K562 (cell line): ENCODE data around the gene SLAMF7. TPM values are rescaled to one million over a fixed set of nuclear protein-coding genes. Genes with fewer than 3 reads are reported as not detected.
A peak's percentile ranks its signal among the peaks of the same experiment; 100 is the strongest.

Experiments used
- ATAC-seq: fragments of 200-7000 bp; cut with Tn5 transposase; 3 replicates; pipeline ENCODE4 v1.9.1; 2020; ENCODE audit warnings: moderate library complexity
- BruUV-seq: library from RNA; stranded (reverse); fragments of 400-500 nt; replicated peaks from 2 replicates; lab custom pipeline; 2021; lab: Mats Ljungman, UMichigan
- CTCF ChIA-PET: fragments of 300-600 bp; formaldehyde crosslinking; extraction: SDS; loops from one replicate; lab custom pipeline; 2021; ENCODE audit warnings: low intra/inter-chr PET ratio; lab: Yijun Ruan, JAX
- POLR2A ChIA-PET: fragments of 300-600, 350-650 bp; sonication (Branson Sonifier 250); formaldehyde crosslinking; extraction: SDS; loops from one replicate; lab custom pipeline; 2021; ENCODE audit warnings: antibody characterized with exemption, inconsistent platforms; lab: Yijun Ruan, JAX
- DNase-seq, 4 experiments: peaks; one replicate each; pipeline versions ENCODE4 v3.0.0 to v3.0.0-alpha.2; 2011 to 2018; ENCODE audit warnings: low spot score in 3 of 4, mixed read lengths in 3 of 4; ENCODE audit errors: extremely low read depth in 1 of 4
- FAIRE-seq: peaks from 2 replicates; lab custom pipeline; 2011; peaks lifted over from hg19 to GRCh38; lab: Jason Lieb, UNC
- H2AFZ ChIP-seq: 2 replicates; pipeline ENCODE4 v1.6.0; 2011; ENCODE audit warnings: low read depth, low read length, control low read depth, inconsistent platforms
- H3K27ac ChIP-seq: fragments of 200-600 bp; 3 replicates; pipeline ENCODE4 v1.8.0; 2011; ENCODE audit warnings: low read depth, mild to moderate bottlenecking, control low read depth, inconsistent platforms, low read length, moderate library complexity, mixed read lengths; ENCODE audit errors: extremely low read depth
- H3K27me3 ChIP-seq, 2 experiments: fragments of 300-600 bp in 1 of 2; 2 replicates in 1 of 2; 3 replicates in 1 of 2; pipeline versions ENCODE4 v1.6.0 to v1.8.0; 2011; ENCODE audit warnings: inconsistent platforms in 2 of 2, low read length in 2 of 2, mild to moderate bottlenecking in 1 of 2, mixed read lengths in 1 of 2, moderate library complexity in 1 of 2; ENCODE audit not compliant: control insufficient read depth in 2 of 2, insufficient read depth in 2 of 2
- H3K36me3 ChIP-seq: fragments of 300-600 bp; 3 replicates; pipeline ENCODE4 v1.8.0; 2011; ENCODE audit warnings: mild to moderate bottlenecking, low read length, inconsistent platforms; ENCODE audit not compliant: control insufficient read depth, insufficient read depth
- H3K4me1 ChIP-seq, 2 experiments: fragments of 200-600 bp in 1 of 2; replicated peaks in 1 of 2; 2 replicates in 1 of 2; 3 replicates in 1 of 2; pipeline versions ENCODE4 v1.5.1 to v1.8.0; 2011; ENCODE audit warnings: inconsistent platforms in 2 of 2, low read length in 2 of 2, mild to moderate bottlenecking in 1 of 2, mixed read lengths in 1 of 2, moderate library complexity in 1 of 2; ENCODE audit not compliant: control insufficient read depth in 2 of 2, insufficient read depth in 2 of 2
- H3K4me2 ChIP-seq: 2 replicates; pipeline ENCODE4 v1.6.1; 2011; ENCODE audit warnings: low read length, control low read depth, inconsistent platforms, mixed read lengths; ENCODE audit not compliant: insufficient read depth
- H3K4me3 ChIP-seq: fragments of 200-600 bp; sonication (generic), shearing (Covaris generic); 2 replicates; pipeline ENCODE4 v1.5.1; 2016; ENCODE audit warnings: control low read depth, inconsistent platforms
- H3K79me2 ChIP-seq: fragments of 200-600 bp; 3 replicates; pipeline ENCODE4 v1.8.0; 2011; ENCODE audit warnings: low read length, inconsistent platforms; ENCODE audit not compliant: control insufficient read depth, insufficient read depth
- H3K9ac ChIP-seq, 2 experiments: 2 replicates each; pipeline versions ENCODE4 v1.6.0 to v1.6.1; 2011; ENCODE audit warnings: low read depth in 2 of 2, low read length in 2 of 2, control low read depth in 1 of 2, inconsistent platforms in 1 of 2, mild to moderate bottlenecking in 1 of 2, mixed read lengths in 1 of 2; ENCODE audit not compliant: insufficient read depth in 1 of 2
- H3K9me1 ChIP-seq: one replicate; pipeline ENCODE4 v1.6.0; 2011; ENCODE audit warnings: inconsistent platforms, mild to moderate bottlenecking, low read length, moderate library complexity; ENCODE audit not compliant: control insufficient read depth, insufficient read depth
- H3K9me3 ChIP-seq: replicated peaks from 2 replicates; pipeline ENCODE4 v1.5.1; 2011; ENCODE audit warnings: low read depth, low read length, inconsistent platforms; ENCODE audit not compliant: control insufficient read depth, insufficient read depth
- H4K20me1 ChIP-seq: replicated peaks from 2 replicates; pipeline ENCODE4 v1.6.1; 2011; ENCODE audit warnings: low read length, inconsistent platforms, mixed read lengths; ENCODE audit not compliant: control insufficient read depth, insufficient read depth
- ADNP ChIP-seq: fragments of 200-800 bp; sonication (Bioruptor generic); IDR thresholded peaks from 2 replicates; pipeline ENCODE4 v1.6.1; 2016; ENCODE audit warnings: missing genetic modification characterization, missing compliant biosample characterization
- BCOR ChIP-seq: fragments of 450-650 bp; IDR thresholded peaks from 2 replicates; pipeline ENCODE4 v1.6.1; 2016
- CHD4 ChIP-seq: fragments of 200-600 bp; sonication (generic); IDR thresholded peaks from 3 replicates; pipeline ENCODE4 v1.6.1; 2012; ENCODE audit warnings: low read depth, mild to moderate bottlenecking, mixed read lengths, low read length, inconsistent platforms; ENCODE audit not compliant: insufficient read depth, insufficient replicate concordance, poor library complexity, severe bottlenecking
- HDAC2 ChIP-seq: fragments of 450-650 bp; IDR thresholded peaks from 2 replicates; pipeline ENCODE4 v1.6.1; 2016; ENCODE audit warnings: mild to moderate bottlenecking
- KDM1A ChIP-seq, 2 experiments: fragments of 450-650 bp; IDR thresholded peaks; 2 replicates each; pipeline ENCODE4 v1.6.1; 2016; ENCODE audit warnings: mild to moderate bottlenecking in 2 of 2
- PRPF4 ChIP-seq: fragments of 200-400 bp; formaldehyde crosslinking; IDR thresholded peaks from one replicate; pipeline ENCODE4 v1.6.1; 2017; ENCODE audit warnings: low read length, low read depth, mild to moderate bottlenecking; ENCODE audit not compliant: insufficient read depth, poor library complexity, severe bottlenecking
- RBM25 ChIP-seq: fragments of 200-400 bp; formaldehyde crosslinking; IDR thresholded peaks from 2 replicates; pipeline ENCODE4 v1.6.1; 2018; ENCODE audit warnings: low read length, low read depth, moderate library complexity; ENCODE audit not compliant: severe bottlenecking
- RCOR1 ChIP-seq, 2 experiments: IDR thresholded peaks; 2 replicates each; pipeline ENCODE4 v1.6.1; 2012; ENCODE audit warnings: low read depth in 2 of 2, low read length in 2 of 2, borderline replicate concordance in 1 of 2, improper control_type of control experiment in 1 of 2
- SAFB2 ChIP-seq: fragments of 200-400 bp; formaldehyde crosslinking; IDR thresholded peaks from 2 replicates; pipeline ENCODE4 v1.6.1; 2018; ENCODE audit warnings: borderline replicate concordance, low read length, low read depth, moderate library complexity; ENCODE audit not compliant: severe bottlenecking
- SMARCA5 ChIP-seq: fragments of 450-650 bp; IDR thresholded peaks from 2 replicates; pipeline ENCODE4 v1.6.1; 2016
- SREBF1 ChIP-seq: fragments of 150-350 bp; IDR thresholded peaks from 2 replicates; pipeline ENCODE4 v1.6.1; 2014; ENCODE audit warnings: antibody characterized with exemption, low read depth, low read length, borderline replicate concordance
- ZBTB12 ChIP-seq: fragments of 250-450 bp; sonication (Bioruptor Pico); IDR thresholded peaks from 2 replicates; pipeline ENCODE4 v1.4.0; 2020
- ZKSCAN1 ChIP-seq: fragments of 150-350 bp; IDR thresholded peaks from 2 replicates; pipeline ENCODE4 v1.6.1; 2016; ENCODE audit warnings: low read depth, low read length
- WGBS: fragments of 100-300 bp; shearing (Covaris generic); methylation state at CpG from one replicate; pipeline ENCODE4 v1.1.6; 2016; ENCODE audit warnings: low coverage, mixed read lengths; ENCODE audit not compliant: insufficient coverage; ENCODE audit errors: missing lambda C conversion rate; 5-methylcytosine and 5-hydroxymethylcytosine counted together
- in situ Hi-C: fragments of 300-500 bp; cut with MboI; formaldehyde crosslinking; loops from 4 replicates; pipeline ENCODE4 v1.15.0; 2018; ENCODE audit warnings: inconsistent platforms, mixed read lengths
- intact Hi-C: fragments of 100-400 bp; cut with micrococcal nuclease; formaldehyde crosslinking; loops from 2 replicates; pipeline ENCODE4 v1.14.2; 2022
- polyA plus RNA-seq, 8 experiments: library from polyadenylated mRNA; depleted of rRNA in 4 of 8; stranded (reverse) in 5 of 8; unstranded in 3 of 8; fragments of >200 nt; fragmentation: Nextera tagmentation in 2 of 8; fragmentation: Illumina TruSeq in 1 of 8; extraction: Ambion mirVana in 2 of 8; extraction: Trizol in 1 of 8; gene quantifications; 2 replicates each; pipeline versions ENCODE4 v1.2.1 to v1.2.3, GENCODE V29; 2011 to 2014; ENCODE audit warnings: inconsistent platforms in 1 of 8, missing spikeins in 1 of 8
- total RNA-seq, 7 experiments: library from RNA; depleted of rRNA in 6 of 7; stranded (reverse); fragments of >200 nt in 6 of 7; fragmentation: Illumina TruSeq in 2 of 7; extraction: Trizol in 2 of 7; gene quantifications; 2 replicates each; pipeline versions ENCODE4 v1.2.1 to v1.2.3, GENCODE V29; 2011 to 2021; ENCODE audit warnings: low replicate concordance in 1 of 7

SLAMF7 gene
- total and polyA plus RNA-seq, 9 of the 15 experiments (the other 6 are each of a cell fraction or from before 2014, with no cell fraction given), result 0.11 to 1.2 (median 0.22) TPM; not detected in 2

DNA sequence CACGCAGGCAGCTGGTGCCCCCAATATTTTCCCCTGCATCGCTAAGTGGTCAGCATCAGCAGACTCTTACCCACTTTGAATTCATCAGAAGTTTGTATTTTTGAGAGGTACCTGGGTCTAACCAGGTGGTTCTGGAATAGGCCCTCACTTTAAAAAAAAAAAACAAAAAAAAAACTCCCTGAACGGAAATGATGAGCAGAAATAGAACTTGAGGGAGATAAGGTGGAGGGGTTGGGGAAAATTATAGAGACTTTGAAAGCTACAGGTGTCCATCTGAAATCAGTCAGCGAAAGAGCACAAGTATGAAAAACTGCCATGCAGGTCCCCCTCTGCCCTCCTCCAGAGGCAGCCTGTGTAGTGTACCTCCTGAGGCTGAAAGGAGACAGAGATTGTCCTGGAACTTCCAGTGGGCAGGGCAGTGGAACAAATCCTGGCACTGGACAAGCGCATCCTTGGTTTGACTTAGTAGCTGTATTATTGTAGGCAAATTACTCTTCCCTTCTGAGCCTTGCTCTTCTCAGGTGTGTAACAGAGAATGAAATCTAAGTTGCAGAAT lies 1.2 kb downstream of the SLAMF7 start (continued):
- TF ChIP-seq SREBF1 (no peak), ZKSCAN1 (no peak), BCOR (no peak), SAFB2 (no peak)
- TF ChIP-seq, all 486 proteins: peak for 0

DNA sequence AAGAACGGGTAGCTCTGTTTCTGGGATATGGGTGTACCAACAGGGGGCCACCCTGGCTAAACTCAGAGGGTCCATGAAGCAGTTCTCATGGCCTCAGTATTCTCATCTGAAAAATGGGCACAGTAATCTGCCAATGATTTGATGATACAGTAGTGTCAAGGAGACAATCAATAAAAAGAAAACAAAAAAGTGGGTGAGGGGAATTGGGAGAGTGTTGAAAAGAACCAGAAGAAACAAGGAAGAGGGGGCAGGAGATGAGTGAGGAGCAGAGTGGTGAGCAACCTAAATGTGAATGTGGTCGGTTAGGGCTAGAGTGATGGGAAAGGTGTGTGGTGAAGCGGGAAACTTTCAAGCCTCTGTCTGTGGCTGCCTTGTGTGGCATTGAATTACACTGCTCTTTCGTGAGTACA lies 2.0 kb downstream of the SLAMF7 start:
- Histone ChIP-seq H3K79me2 (no peaks in the 10 kb centered on the region), H3K9me3 (no peaks in the 10 kb centered on the region), H2AFZ (no peak overlapping the region), H3K36me3 (no peaks in the 10 kb centered on the region), H3K9me1 (no peaks in the 10 kb centered on the region), H3K4me2 (no peak overlapping the region), H4K20me1 (no peaks in the 10 kb centered on the region), H3K9ac (no peak overlapping the region), H3K4me3 (no peak overlapping the region), H3K27me3 (peaks cover 0 to 5% of the 10 kb centered on the region in 2 experiments; a peak in 2 of 5 replicates), H3K4me1 (peaks cover 0 to 10% of the 10 kb centered on the region in 2 experiments; a peak in 2 of 5 replicates), H3K27ac (no peak overlapping the region)
- CTCF ChIA-PET, result no interaction called here
- TF ChIP-seq ZBTB12 (CRISPR knock-in tag) (no peak), RCOR1 (IDR thresholded peaks at IDR 0.05; ENCODE audit: borderline replicate concordance in 1 of 2, low read depth in 2 of 2, low read length in 2 of 2) (peak in 1 of 2 experiments; percentile 52; a peak in 1 of 4 replicates), SMARCA5 (peak; percentile 77; the same call in 1 of the 2 replicates), HDAC2 (peak; percentile 56; the same call in 1 of the 2 replicates), BCOR (peak; percentile 83), PRPF4 (no peak), ADNP (tag) (peak; percentile 60; the same call in 1 of the 2 replicates), KDM1A (IDR thresholded peaks at IDR 0.05) (peak; percentile 48 to 61; a peak in 2 of 4 replicates), CHD4 (peak; percentile 92), SAFB2 (no peak), RBM25 (peak; percentile 70)
- intact Hi-C loops (no loop called here), in situ Hi-C loops (no loop called here)
- POLR2A ChIA-PET, result interaction anchor here (0.6 kb wide), 1 partner anchor 121 kb away, joined by 5 read pairs; the partner anchor contains the start of gene CD244
- BruUV-seq, result no TSS peak
- no peak for FAIRE-seq
- no peak for DNase-seq
- ATAC-seq, result no peak
- 17% methylated on average over 4 of the region's 4 CpGs for WGBS
